ENCODE measurements around the gene ALOX12B. TPM values are rescaled to one million over a fixed set of nuclear protein-coding genes. Genes with fewer than 3 reads are reported as not detected.
A peak's percentile ranks its signal among the peaks of the same experiment; 100 is the strongest.

ALOX12B gene
- total RNA-seq, 1 donor from 2014 or later, result 1.4 TPM

DNA sequence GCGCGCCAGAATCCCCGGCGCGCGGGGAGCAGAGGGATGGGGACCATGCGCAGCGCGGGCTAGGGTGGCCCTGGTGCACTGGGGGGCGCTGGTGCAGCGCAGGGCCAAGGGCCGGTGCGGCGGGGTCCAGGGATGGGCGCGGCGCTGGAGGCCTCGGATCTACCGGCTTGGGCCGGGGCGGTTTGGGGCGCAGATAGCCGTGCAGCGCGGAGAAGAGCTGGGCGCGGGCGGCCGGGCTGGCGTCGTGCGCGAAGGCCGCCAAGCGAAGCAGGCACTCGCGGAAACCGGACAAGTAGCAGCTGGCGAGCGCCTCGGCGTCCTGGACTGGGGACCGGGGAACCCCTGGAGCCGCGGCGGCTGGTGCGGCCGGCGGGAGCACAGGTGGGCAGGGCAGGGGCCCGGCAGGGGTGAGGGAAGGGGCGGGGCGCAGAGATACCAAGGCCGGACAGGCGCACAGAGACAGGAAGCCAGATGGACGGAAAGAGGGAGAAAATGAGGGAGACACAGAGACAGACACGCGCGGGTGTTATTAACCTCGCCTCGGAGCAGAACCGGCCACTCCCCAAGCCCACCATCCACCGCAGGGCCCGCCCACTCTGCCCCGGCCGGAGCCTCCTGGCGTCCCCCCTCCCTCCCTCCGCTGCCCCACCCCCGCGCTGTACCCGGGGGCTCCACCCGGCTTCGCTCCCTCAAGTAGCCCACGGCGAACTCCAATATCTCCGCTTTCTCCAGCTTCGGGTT, 34.3 kb upstream of the ALOX12B start:
- H3K4me1 Mint-ChIP-seq, result peaks cover 81% of the 10 kb centered on the region
- ATAC-seq (ENCODE audit: low read depth), result peak; percentile 4
- DNase-seq, result peak; percentile 60
- TF ChIP-seq, protein P1, sequence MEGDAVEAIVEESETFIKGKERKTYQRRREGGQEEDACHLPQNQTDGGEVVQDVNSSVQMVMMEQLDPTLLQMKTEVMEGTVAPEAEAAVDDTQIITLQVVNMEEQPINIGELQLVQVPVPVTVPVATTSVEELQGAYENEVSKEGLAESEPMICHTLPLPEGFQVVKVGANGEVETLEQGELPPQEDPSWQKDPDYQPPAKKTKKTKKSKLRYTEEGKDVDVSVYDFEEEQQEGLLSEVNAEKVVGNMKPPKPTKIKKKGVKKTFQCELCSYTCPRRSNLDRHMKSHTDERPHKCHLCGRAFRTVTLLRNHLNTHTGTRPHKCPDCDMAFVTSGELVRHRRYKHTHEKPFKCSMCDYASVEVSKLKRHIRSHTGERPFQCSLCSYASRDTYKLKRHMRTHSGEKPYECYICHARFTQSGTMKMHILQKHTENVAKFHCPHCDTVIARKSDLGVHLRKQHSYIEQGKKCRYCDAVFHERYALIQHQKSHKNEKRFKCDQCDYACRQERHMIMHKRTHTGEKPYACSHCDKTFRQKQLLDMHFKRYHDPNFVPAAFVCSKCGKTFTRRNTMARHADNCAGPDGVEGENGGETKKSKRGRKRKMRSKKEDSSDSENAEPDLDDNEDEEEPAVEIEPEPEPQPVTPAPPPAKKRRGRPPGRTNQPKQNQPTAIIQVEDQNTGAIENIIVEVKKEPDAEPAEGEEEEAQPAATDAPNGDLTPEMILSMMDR (IDR thresholded peaks at IDR 0.05), result no peak
- H3K27me3 Mint-ChIP-seq, result peaks cover 44% of the 10 kb centered on the region
- intact Hi-C loops (cut with micrococcal nuclease), result no loop called here
- H3K9me3 Mint-ChIP-seq, result no peaks in the 10 kb centered on the region
- peaks cover 18% of the 10 kb centered on the region for H3K36me3 Mint-ChIP-seq (ENCODE audit: low read depth)
- POLR2A ChIA-PET, result interaction anchor here (0.6 to 5.2 kb wide), 11 partner anchors 13 to 126 kb away, joined by 3 to 46 read pairs (median 6); partner anchors contain the start of gene CTC1
- no peak overlapping the region for H3K27ac Mint-ChIP-seq
- peak overlapping the region; percentile 93 for H3K4me3 Mint-ChIP-seq
- CTCF ChIA-PET, result interaction anchor here (1.1 to 2.3 kb wide), 2 partner anchors 15 to 17 kb away, joined by 3 to 8 read pairs; no protein-coding TSS in a partner anchor

DNA sequence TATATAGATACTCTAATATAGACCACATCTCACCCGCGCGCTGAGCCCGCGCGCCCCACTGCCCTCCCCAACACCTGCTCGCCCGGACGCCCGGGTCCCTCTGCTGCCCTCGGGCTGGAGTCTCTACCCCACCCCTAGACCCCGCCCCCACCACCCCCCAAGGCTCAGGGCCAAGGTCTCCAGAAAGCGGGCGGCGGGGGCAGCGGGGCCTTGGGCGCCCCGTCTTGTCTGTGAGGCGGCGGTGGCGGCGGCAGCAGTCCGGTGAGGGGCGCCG, 33.8 kb upstream of the ALOX12B start:
- ATAC-seq (ENCODE audit: low read depth) (no peak), DNase-seq (no peak)
- intact Hi-C loops (cut with micrococcal nuclease), result no loop called here
- Mint-ChIP-seq H3K4me1 (peaks cover 82% of the 10 kb centered on the region), H3K27me3 (peaks cover 49% of the 10 kb centered on the region), H3K9me3 (no peaks in the 10 kb centered on the region), H3K4me3 (peak overlapping the region; percentile 93), H3K27ac (no peak overlapping the region), H3K36me3 (ENCODE audit: low read depth) (peaks cover 15% of the 10 kb centered on the region)
- TF ChIP-seq, protein P1 (IDR thresholded peaks at IDR 0.05), result no peak
- POLR2A ChIA-PET, result interaction anchor here (1.0 to 5.2 kb wide), 5 partner anchors 17 to 103 kb away, joined by 5 to 46 read pairs (median 28); no protein-coding TSS in a partner anchor
- CTCF ChIA-PET, result interaction anchor here (2.3 kb wide), 1 partner anchor 18 kb away, joined by 8 read pairs; no protein-coding TSS in a partner anchor

- intact Hi-C loops (cut with micrococcal nuclease), result loop anchor here (1.0 kb wide), 1 partner anchor 19 kb away; no protein-coding TSS in a partner anchor
- peaks cover 53% of the 10 kb centered on the region for H3K27me3 Mint-ChIP-seq
Measured at GRCh38 chr17:8120520-8121406, 33.2 kb upstream of the ALOX12B start.

GRCh38 chr17:8119581-8120519, 32.3 kb upstream of the ALOX12B start:
- TF ChIP-seq, protein P1 (IDR thresholded peaks at IDR 0.05), result no peak
- intact Hi-C loops (cut with micrococcal nuclease), result loop anchor here (1.0 to 2.0 kb wide), 12 partner anchors 19 to 431 kb away; partner anchors contain the start of genes NAA38, PFAS, RANGRF and WRAP53
- Mint-ChIP-seq H3K4me3 (peak overlapping the region; percentile 93), H3K4me1 (peaks cover 67% of the 10 kb centered on the region), H3K36me3 (ENCODE audit: low read depth) (peaks cover 9% of the 10 kb centered on the region), H3K9me3 (no peaks in the 10 kb centered on the region), H3K27ac (peak overlapping the region; percentile 96), H3K27me3 (peaks cover 58% of the 10 kb centered on the region)
- DNase-seq, result peak; percentile 69
- peak; percentile 43 for ATAC-seq (ENCODE audit: low read depth)
- ChIA-PET POLR2A (interaction anchor here (0.6 to 5.2 kb wide), 28 partner anchors 9 to 433 kb away, joined by 3 to 57 read pairs (median 10); partner anchors contain the start of genes BORCS6, CTC1, PER1 and RANGRF), CTCF (interaction anchor here (0.6 to 5.6 kb wide), 26 partner anchors 10 to 257 kb away, joined by 3 to 37 read pairs (median 8); partner anchors contain the start of genes KRABD2, PFAS, SLC25A35 and VAMP2)

More at GRCh38 chr17:8120520-8121406, 33.2 kb upstream of the ALOX12B start:
- ChIA-PET POLR2A (interaction anchor here (0.6 to 5.2 kb wide), 20 partner anchors 10 to 434 kb away, joined by 3 to 57 read pairs (median 10); partner anchors contain the start of genes BORCS6, CTC1, RANGRF and SLC25A35), CTCF (interaction anchor here (0.8 to 5.6 kb wide), 12 partner anchors 27 to 180 kb away, joined by 3 to 37 read pairs (median 12); partner anchors contain the start of genes PFAS and SLC25A35)
- H3K4me1 Mint-ChIP-seq, result peaks cover 76% of the 10 kb centered on the region
- ATAC-seq (ENCODE audit: low read depth) (peak; percentile 1), DNase-seq (peak; percentile 53)
- H3K36me3 Mint-ChIP-seq (ENCODE audit: low read depth), result peaks cover 12% of the 10 kb centered on the region
- peak overlapping the region; percentile 96 for H3K27ac Mint-ChIP-seq
- TF ChIP-seq, protein P1 (IDR thresholded peaks at IDR 0.05), result no peak
- H3K4me3 Mint-ChIP-seq, result peak overlapping the region; percentile 93
- H3K9me3 Mint-ChIP-seq, result no peaks in the 10 kb centered on the region
